Pons (tissue), 1 donor: ENCODE results near the gene MAML3.

ENCODE experiments used
- DNase-seq: peaks from one replicate; pipeline ENCODE4 v3.0.0-alpha.2; 2016; ENCODE audit warnings: low spot score

The MAML3 gene

DNA sequence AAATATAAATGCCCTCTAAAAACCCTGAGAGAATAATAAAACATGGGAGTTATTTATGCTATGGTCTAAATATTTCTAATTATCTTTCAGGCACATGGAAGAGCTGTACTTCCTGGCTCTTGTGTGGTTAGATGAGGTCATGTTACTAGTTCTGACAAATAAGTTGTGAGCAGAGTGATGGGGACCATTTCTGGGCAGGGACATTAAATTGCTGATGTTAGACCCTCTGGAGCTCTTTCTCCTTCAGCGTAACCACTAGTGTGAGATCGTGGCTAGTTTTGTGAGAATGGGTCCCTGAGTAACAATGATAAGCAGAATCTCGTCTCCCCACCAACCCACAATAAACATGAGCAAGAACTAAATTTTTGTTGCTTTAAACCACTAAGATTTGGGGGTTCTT lies 108.0 kb downstream of the MAML3 start:
- no peak for DNase-seq

DNA sequence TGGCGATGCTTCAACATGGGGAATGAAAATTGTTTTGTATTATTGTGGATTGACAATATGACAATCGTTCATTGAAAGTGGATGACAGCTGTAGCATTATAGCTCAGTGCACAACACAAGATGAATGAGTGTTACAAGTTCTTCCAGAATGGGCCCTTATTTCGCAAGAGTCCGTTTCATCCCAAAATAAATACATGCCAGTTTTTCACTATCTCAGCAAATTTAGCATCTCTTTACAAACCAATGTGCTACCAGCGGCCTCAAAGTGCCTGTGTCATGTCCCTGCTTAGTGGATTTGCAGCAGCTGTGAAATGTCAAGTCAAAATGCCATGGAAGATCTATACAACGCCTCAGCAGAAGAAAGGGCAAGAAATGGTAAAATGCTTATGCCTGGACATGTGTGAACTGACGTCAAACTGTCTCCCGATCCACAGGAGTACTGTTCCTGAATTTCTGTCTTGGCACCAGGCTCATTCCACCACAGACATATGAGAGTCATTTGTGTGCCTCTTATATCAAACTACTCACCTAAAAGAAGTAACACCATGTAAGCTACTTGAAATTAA lies 109.6 kb downstream of the MAML3 start:
- peak; percentile 69 for DNase-seq

GRCh38 chr4:140042634-140043033 lies 111.3 kb downstream of the MAML3 start:
- DNase-seq, result no peak

- no peak for DNase-seq
Observed at GRCh38 chr4:140038031-140038533, 115.9 kb downstream of the MAML3 start.

DNA sequence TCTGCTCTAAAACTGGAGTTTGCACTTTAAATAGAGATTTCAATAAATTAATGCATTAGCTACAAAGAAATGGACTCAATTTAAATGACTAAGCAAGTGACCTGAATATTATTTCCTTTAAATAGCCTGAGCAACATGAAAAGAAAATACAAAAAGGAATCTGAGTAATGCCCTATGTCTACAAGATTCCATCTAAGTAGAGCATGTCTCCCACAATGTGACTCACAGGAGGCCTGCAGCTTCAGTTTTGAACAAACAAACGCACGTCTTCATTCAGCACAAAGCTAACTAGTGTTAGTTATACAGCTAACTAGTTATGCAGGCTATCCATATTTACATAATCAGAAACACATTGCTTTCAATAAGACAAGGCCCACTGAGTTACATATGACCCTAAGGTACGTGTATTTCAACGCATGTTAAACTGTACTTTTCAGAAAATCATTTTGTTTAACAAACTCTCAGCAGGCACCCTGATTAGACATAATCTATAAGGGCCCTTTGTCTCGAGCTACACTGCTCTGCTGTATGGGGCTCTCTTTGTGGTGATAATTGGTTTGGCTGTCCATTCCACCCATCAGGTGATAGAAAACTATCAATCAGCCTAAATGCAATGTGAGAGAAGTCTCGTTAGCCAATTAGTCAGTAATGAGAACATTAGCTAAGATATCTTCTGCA lies 116.5 kb downstream of the MAML3 start:
- DNase-seq, result no peak

DNA sequence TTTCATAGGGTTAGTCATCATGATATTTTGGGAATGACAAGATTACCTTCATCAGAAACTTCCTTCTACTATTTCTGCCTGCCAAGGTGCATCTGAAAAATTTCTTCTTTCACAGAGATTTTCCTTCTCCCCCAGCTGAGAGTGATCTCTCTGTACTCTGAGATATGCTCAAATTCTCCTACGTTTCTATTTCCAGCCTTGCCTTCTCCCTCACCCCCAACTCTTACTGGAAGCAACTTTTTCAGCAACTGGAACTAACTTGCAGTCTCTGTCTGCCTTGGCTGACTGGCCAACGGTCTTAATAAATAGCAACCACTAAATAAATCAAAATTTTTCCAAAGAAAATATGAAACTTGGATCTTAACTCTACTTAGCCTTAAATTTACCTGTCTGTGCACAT lies 122.3 kb downstream of the MAML3 start:
- DNase-seq, result no peak

- no peak for DNase-seq
Observed at GRCh38 chr4:140031061-140031460, 122.9 kb downstream of the MAML3 start.

DNA sequence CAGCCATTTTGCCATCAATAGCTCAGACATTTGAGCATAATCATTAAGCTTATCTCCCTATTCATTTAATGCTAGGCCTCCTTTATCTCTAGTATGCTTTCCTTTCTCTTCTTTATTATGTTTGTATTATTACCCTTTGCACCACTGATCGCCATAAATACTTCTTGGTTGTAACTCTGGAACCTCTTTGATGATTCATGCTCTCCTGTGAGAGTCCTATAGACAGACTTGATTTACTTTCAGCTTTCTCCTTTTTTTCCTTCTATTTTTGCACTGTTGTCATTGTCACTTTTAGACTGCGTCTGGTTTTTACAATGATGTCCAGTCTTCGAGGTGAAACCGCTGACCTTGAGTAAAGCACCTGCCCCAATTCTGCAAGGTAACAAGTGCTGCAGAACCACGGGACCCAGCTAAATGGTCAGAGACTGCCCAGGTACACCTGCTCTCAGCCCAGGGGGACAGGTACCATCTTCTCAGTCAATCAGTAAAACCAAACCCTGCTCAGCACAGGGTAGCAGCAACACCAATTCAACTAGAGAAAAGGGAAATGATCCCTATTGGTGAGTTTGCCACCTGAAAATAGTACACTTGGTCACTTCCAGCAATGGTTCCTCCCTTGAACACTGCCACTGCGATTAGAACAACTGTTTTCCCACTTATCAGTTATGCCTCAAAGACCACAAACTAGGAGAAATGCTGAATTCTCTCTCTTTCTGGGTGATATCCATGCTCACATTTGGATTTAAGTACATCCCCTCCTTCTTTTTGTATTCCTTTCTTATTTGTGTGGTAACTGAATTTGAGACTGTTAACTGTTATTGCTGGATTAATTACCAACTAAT lies 125.1 kb downstream of the MAML3 start:
- no peak for DNase-seq

DNA sequence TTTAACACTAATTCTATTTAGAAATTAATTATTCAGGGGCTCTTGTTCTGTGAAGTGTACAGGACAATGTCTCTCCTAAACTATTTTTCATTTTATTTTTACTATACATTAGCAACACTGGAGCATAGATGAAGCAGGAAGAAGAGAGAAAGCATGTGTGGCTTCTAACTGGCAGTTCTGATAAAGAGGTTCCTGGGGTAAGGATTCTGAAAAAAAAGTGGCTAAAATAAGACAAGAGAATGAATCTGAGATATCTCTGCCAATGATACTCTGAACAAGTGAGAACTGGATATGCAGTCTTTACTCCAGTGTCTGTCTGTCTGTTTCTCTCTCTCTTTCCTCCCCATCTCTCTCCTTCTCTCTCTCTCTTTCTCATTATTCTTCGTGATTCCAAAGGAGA lies 125.9 kb downstream of the MAML3 start:
- no peak for DNase-seq

GRCh38 chr4:140027101-140027500 lies 126.9 kb downstream of the MAML3 start:
- DNase-seq, result no peak

DNA sequence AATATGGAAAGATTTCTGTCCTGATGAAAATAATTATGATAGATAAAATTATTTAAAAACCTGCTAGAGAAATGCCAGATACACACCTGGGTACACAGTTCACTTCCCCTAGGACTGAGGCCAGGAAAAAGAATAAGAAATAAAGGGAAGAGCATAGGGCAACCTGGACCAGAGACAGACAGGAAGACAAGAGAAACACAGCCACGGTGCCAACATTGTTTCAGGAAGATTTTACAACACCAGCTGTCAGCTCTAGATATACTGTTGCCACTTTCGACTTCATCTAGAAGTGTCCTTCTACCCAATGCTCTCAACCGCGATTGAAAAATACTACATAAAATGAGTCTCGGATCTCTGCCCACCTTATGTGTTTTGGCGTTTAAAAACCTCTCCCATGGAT lies 128.5 kb downstream of the MAML3 start:
- no peak for DNase-seq

DNA sequence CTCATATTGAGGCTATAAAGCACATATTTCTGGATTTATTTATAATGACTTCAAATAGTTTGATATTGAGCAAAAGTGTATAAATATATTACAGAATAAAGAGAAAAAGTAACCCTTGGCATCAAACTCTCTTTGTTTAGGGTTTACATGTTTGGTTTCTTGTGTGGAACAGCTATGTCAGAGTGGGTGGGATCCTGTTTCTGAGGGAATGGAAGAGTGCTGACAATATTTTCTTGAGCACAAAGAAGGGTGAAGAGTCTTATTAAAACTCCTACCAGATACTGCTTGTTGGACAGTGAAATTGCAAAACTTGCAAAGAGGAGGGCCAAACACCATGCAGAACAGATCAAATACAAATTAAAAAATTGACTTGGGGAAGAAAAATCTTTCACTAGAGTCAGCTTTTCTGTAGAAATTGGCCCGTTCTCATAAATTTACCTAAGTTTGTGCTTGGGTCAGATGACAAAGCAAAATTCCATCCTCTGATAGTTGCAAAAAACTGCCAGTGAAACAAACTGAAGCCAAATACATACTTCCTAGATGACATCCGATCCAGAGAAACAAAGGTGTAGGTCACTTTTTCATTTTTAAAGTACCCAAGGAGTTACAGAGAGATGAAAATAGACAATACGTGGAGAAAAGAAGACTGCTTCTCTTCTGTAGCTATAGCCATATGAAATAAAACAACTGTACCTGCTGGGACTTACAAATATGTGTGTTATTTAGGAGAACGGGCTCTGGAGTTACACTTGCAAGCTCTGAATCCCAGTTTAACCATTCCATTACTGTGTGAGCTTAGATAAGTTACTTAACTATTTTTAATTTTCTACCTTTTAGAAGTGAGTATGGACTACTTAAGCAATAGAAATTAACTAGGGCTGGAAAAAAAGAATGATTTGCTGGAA lies 133.3 kb downstream of the MAML3 start:
- DNase-seq, result no peak

DNA sequence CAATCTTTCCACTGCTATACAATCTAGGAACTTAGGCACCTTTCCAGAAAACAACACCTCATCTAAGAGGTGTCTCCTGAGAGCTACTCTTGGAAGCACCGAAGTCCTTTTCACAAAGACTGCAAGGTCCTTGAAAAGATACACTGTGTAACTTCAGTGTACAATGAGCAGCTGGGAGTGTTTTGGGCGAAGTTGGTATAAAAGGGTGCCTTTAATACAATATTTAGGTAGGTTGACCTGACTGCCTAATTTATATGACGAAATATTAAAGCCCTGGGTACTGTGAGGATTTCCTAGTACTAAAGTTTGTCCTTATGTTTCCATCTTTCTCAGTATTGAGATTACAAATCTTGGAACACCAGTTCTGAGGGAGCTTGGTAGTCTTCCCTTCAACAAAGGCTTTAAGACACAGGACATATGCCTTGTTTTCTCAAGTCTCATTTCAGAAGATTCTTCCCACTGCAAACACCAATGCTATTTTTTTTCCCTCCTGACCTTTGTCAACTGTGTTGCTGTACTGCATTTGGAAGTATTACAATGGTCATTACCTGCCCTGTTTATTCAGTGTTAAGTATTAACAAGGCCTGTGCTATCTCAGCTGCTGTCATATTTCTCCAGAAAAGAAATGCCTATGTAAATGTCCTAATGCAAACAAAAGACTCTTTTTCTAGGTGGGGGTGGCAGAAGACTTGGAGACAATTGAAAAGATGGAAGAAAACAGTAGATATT lies 134.2 kb downstream of the MAML3 start:
- no peak for DNase-seq

DNA sequence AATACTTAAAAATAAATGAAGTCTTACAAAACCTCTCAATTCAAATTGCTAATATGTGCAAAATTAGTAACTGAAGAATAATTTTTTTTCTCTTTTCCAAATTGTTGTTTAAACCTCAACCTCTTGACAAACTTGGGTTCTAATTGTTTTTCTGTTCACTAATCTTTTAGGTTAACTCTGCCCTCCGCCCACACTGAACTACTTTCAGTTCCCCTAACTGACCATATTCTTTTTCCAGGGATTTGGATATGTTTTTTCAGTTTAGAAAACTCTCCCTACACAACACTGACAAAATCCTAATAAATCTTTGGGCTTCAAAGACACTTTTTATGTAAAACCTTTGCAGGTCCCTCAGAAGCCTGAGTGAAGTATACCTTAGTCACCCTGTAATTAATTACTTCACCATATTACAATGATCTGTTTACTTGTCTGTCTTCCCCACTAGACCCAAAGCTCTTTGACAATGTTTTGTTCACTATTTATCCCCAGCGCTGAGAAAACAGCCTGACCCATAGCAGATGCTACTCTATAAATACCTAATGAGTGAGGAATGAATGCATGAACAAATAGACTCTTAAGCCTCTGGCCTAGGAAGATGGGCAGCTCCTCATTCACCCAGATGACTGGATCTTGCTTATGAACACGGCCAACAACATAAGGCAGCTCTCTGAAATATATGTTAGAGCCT lies 134.9 kb downstream of the MAML3 start:
- no peak for DNase-seq

DNA sequence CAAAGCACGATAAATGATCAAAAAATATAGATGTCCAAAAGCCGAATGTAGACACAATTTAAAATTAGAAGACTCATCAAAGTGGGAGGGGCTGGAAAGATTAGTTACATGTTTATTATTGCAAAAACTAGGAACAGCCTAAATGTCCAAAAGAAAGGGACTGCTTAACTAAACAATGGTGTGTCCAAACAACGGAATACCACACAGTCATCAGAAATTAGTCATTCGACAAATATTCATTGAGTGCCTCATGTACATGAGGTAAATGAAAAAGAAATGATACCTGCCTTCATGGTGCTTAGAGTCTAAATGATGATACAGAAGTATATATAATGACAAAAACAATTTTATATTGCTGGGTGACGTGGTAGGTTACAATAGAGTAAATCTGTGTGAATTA lies 139.7 kb downstream of the MAML3 start:
- DNase-seq, result no peak

GRCh38 chr4:140012688-140013486 lies 141.1 kb downstream of the MAML3 start:
- DNase-seq, result peak; percentile 89

DNA sequence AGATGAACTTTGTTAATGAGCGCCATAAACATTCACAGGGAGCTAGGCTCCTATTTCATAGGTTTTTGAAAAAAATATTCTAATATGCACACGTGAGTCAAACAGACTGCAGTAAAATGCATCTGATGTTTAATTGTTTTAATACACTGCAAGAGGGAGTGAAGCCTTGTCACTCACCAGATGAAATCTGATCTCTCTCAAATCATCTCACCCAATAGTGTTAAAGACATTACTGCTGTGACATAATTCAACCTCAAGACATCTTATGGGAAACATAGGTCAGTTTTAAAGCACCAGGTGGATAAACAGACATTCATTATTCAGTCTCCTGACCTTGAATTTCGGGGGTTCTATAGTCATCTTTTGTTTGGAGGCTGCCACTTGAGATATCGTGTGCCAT lies 148.3 kb downstream of the MAML3 start:
- no peak for DNase-seq

GRCh38 chr4:140004922-140005627 lies 148.9 kb downstream of the MAML3 start:
- DNase-seq, result no peak

DNA sequence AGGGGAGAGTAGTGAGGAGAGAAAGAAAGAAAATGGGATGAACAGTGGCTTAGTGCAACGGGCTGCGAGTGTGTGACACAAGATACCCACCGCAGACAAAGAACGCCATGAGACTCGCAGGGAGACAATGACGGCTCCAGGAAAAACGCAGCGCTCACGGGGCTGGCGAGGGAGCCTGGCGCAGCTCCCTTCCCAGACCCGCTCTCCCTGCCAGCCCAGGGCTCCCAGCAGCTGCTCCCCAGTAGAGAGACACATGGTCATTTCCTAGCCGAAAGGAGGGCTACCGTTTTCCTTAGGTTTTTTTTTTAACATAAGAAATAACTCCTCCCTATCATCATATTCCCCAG lies 149.5 kb downstream of the MAML3 start:
- peak; percentile 52 for DNase-seq
